GM18858 (cell line): ENCODE data around the gene PRG2.
A peak's percentile ranks its signal among the peaks of the same experiment; 100 is the strongest.
"Not testable (repeated sequence)": the region's sequence is repeated elsewhere in the genome, so short reads cannot be mapped to it uniquely, and the experiment has no call there.

ENCODE experiments used
- ATAC-seq: cut with Tn5 transposase; IDR thresholded peaks from one replicate; pipeline ENCODE4 v1.9.1; 2021; ENCODE audit not compliant: unreplicated experiment

Gene PRG2

GRCh38 chr11:57421066-57421465 lies 30.6 kb upstream of the PRG2 start:
- ATAC-seq, result no peak

GRCh38 chr11:57419146-57419545 lies 28.7 kb upstream of the PRG2 start:
- ATAC-seq, result no peak

- ATAC-seq, result no peak
These were observed 27.7 kb upstream of the PRG2 start for GRCh38 chr11:57418131-57418530.

GRCh38 chr11:57417056-57417455 lies 26.6 kb upstream of the PRG2 start:
- ATAC-seq, result no peak

- no peak for ATAC-seq
These were observed 26.0 kb upstream of the PRG2 start for GRCh38 chr11:57416436-57416835.

GRCh38 chr11:57414612-57415212 lies 24.3 kb upstream of the PRG2 start:
- ATAC-seq, result no peak

- ATAC-seq, result no peak
These were observed 23.2 kb upstream of the PRG2 start for GRCh38 chr11:57413681-57414080.

GRCh38 chr11:57410287-57410686 lies 19.8 kb upstream of the PRG2 start:
- ATAC-seq, result no peak

GRCh38 chr11:57409321-57410100 lies 19.1 kb upstream of the PRG2 start:
- no peak for ATAC-seq

GRCh38 chr11:57408771-57409170 lies 18.3 kb upstream of the PRG2 start:
- no peak for ATAC-seq

- no peak for ATAC-seq
These were observed 17.6 kb upstream of the PRG2 start for GRCh38 chr11:57407941-57408475.

GRCh38 chr11:57407010-57407920 lies 16.8 kb upstream of the PRG2 start:
- no peak for ATAC-seq

GRCh38 chr11:57406337-57406904 lies 16.0 kb upstream of the PRG2 start:
- ATAC-seq, result peak; percentile 89

- ATAC-seq, result no peak
These were observed 14.9 kb upstream of the PRG2 start for GRCh38 chr11:57405271-57405860.

- no peak for ATAC-seq
These were observed 13.3 kb upstream of the PRG2 start for GRCh38 chr11:57403802-57404147.

- ATAC-seq, result not testable (repeated sequence)
These were observed 12.8 kb upstream of the PRG2 start for GRCh38 chr11:57403003-57403801.

GRCh38 chr11:57402188-57403002 lies 11.9 kb upstream of the PRG2 start:
- ATAC-seq, result no peak

GRCh38 chr11:57399972-57400578 lies 9.6 kb upstream of the PRG2 start:
- ATAC-seq, result no peak

- no peak for ATAC-seq
These were observed 8.8 kb upstream of the PRG2 start for GRCh38 chr11:57399221-57399620.
